Measurements from ENCODE around the gene SLC4A2. TPM values are rescaled to one million over a fixed set of nuclear protein-coding genes. Genes with fewer than 3 reads are reported as not detected.
A peak's percentile ranks its signal among the peaks of the same experiment; 100 is the strongest.

SLC4A2 gene
- total RNA-seq, 1 donor: 61.5 TPM

GRCh38 chr7:151062399-151063211 is 3.2 kb downstream of the SLC4A2 start:
- Histone ChIP-seq H3K27ac (ENCODE audit: low read depth, low read length) (peak overlapping the region; percentile 51), H3K4me3 (ENCODE audit: insufficient read depth, low read length) (peak overlapping the region; percentile 13), H3K9me3 (ENCODE audit: low read depth, low read length) (no peaks in the 10 kb centered on the region), H3K27me3 (ENCODE audit: insufficient read depth, low read length) (no peaks in the 10 kb centered on the region), H3K4me1 (ENCODE audit: insufficient read depth, low read length) (peaks cover 38% of the 10 kb centered on the region), H2AFZ (ENCODE audit: low read length) (no peak overlapping the region), H3K36me3 (ENCODE audit: insufficient read depth, low read length) (peaks cover 25% of the 10 kb centered on the region), H3K4me2 (ENCODE audit: insufficient read depth, low read length) (peak overlapping the region; percentile 32), H3K79me2 (ENCODE audit: insufficient read depth, low read length) (peaks cover 43% of the 10 kb centered on the region), H4K20me1 (ENCODE audit: insufficient read depth, low read length) (peaks cover 26% of the 10 kb centered on the region)
- peak; percentile 98 for DNase-seq (ENCODE audit: insufficient read length, low spot score, missing footprints)
- TF ChIP-seq, protein P1, sequence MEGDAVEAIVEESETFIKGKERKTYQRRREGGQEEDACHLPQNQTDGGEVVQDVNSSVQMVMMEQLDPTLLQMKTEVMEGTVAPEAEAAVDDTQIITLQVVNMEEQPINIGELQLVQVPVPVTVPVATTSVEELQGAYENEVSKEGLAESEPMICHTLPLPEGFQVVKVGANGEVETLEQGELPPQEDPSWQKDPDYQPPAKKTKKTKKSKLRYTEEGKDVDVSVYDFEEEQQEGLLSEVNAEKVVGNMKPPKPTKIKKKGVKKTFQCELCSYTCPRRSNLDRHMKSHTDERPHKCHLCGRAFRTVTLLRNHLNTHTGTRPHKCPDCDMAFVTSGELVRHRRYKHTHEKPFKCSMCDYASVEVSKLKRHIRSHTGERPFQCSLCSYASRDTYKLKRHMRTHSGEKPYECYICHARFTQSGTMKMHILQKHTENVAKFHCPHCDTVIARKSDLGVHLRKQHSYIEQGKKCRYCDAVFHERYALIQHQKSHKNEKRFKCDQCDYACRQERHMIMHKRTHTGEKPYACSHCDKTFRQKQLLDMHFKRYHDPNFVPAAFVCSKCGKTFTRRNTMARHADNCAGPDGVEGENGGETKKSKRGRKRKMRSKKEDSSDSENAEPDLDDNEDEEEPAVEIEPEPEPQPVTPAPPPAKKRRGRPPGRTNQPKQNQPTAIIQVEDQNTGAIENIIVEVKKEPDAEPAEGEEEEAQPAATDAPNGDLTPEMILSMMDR (IDR thresholded peaks at IDR 0.05; ENCODE audit: extremely low read depth, low read depth, low read length): no peak

- Histone ChIP-seq H3K79me2 (ENCODE audit: insufficient read depth, low read length) (peaks cover 43% of the 10 kb centered on the region), H3K27ac (ENCODE audit: low read depth, low read length) (peak overlapping the region; percentile 51), H3K4me1 (ENCODE audit: insufficient read depth, low read length) (peaks cover 36% of the 10 kb centered on the region), H3K27me3 (ENCODE audit: insufficient read depth, low read length) (no peaks in the 10 kb centered on the region), H2AFZ (ENCODE audit: low read length) (no peak overlapping the region), H3K9me3 (ENCODE audit: low read depth, low read length) (no peaks in the 10 kb centered on the region), H3K36me3 (ENCODE audit: insufficient read depth, low read length) (peaks cover 30% of the 10 kb centered on the region), H4K20me1 (ENCODE audit: insufficient read depth, low read length) (peaks cover 26% of the 10 kb centered on the region), H3K4me2 (ENCODE audit: insufficient read depth, low read length) (no peak overlapping the region), H3K4me3 (ENCODE audit: insufficient read depth, low read length) (peak overlapping the region; percentile 25)
- TF ChIP-seq, protein P1 (IDR thresholded peaks at IDR 0.05; ENCODE audit: extremely low read depth, low read depth, low read length): no peak
- no peak for DNase-seq (ENCODE audit: insufficient read length, low spot score, missing footprints)
These were observed 3.8 kb downstream of the SLC4A2 start for GRCh38 chr7:151063212-151063561.

GRCh38 chr7:151064454-151064853 is 5.1 kb downstream of the SLC4A2 start:
- Histone ChIP-seq H3K4me2 (ENCODE audit: insufficient read depth, low read length) (no peak overlapping the region), H3K36me3 (ENCODE audit: insufficient read depth, low read length) (peaks cover 42% of the 10 kb centered on the region), H3K9me3 (ENCODE audit: low read depth, low read length) (no peaks in the 10 kb centered on the region), H3K79me2 (ENCODE audit: insufficient read depth, low read length) (peaks cover 43% of the 10 kb centered on the region), H4K20me1 (ENCODE audit: insufficient read depth, low read length) (peaks cover 26% of the 10 kb centered on the region), H3K4me1 (ENCODE audit: insufficient read depth, low read length) (peaks cover 25% of the 10 kb centered on the region), H3K27ac (ENCODE audit: low read depth, low read length) (no peak overlapping the region), H2AFZ (ENCODE audit: low read length) (no peak overlapping the region), H3K27me3 (ENCODE audit: insufficient read depth, low read length) (no peaks in the 10 kb centered on the region), H3K4me3 (ENCODE audit: insufficient read depth, low read length) (no peak overlapping the region)
- no peak for DNase-seq (ENCODE audit: insufficient read length, low spot score, missing footprints)
- TF ChIP-seq, protein P1 (IDR thresholded peaks at IDR 0.05; ENCODE audit: extremely low read depth, low read depth, low read length): no peak

GRCh38 chr7:151064993-151065392 is 5.6 kb downstream of the SLC4A2 start:
- peaks cover 26% of the 10 kb centered on the region for H4K20me1 ChIP-seq (ENCODE audit: insufficient read depth, low read length)
- no peak for DNase-seq (ENCODE audit: insufficient read length, low spot score, missing footprints)
- H3K36me3 ChIP-seq (ENCODE audit: insufficient read depth, low read length): peaks cover 48% of the 10 kb centered on the region
- H3K9me3 ChIP-seq (ENCODE audit: low read depth, low read length): no peaks in the 10 kb centered on the region
- H3K4me1 ChIP-seq (ENCODE audit: insufficient read depth, low read length): peaks cover 25% of the 10 kb centered on the region
- TF ChIP-seq, protein P1 (IDR thresholded peaks at IDR 0.05; ENCODE audit: extremely low read depth, low read depth, low read length): no peak
- H2AFZ ChIP-seq (ENCODE audit: low read length): no peak overlapping the region
- no peak overlapping the region for H3K4me3 ChIP-seq (ENCODE audit: insufficient read depth, low read length)
- H3K27ac ChIP-seq (ENCODE audit: low read depth, low read length): no peak overlapping the region
- H3K27me3 ChIP-seq (ENCODE audit: insufficient read depth, low read length): no peaks in the 10 kb centered on the region
- H3K4me2 ChIP-seq (ENCODE audit: insufficient read depth, low read length): no peak overlapping the region
- peaks cover 42% of the 10 kb centered on the region for H3K79me2 ChIP-seq (ENCODE audit: insufficient read depth, low read length)

Measured in osteoblast (primary cell).